WTC11 (cell line): ENCODE measurements around the gene MAP4K3. TPM values are rescaled to one million over a fixed set of nuclear protein-coding genes. Genes with fewer than 3 reads are reported as not detected.

Experiments
- ATAC-seq: fragments of 200-7000 bp; cut with Tn5 transposase; 2 replicates; pipeline ENCODE4 v1.10.0; 2021; ENCODE audit warnings: mild to moderate bottlenecking, moderate library complexity
- CTCF ChIA-PET: fragments of 300-600 bp; sonication (Branson Sonifier 250); formaldehyde crosslinking; loops from one replicate; lab custom pipeline; 2021; ENCODE audit warnings: antibody characterized with exemption; lab: Charles Lee
- POLR2A ChIA-PET: fragments of 350-600 bp; sonication (Branson Sonifier 250); formaldehyde crosslinking; loops from one replicate; lab custom pipeline; 2021; ENCODE audit warnings: antibody characterized with exemption; lab: Charles Lee
- DNase-seq: peaks from one replicate; pipeline ENCODE4 v3.0.0; 2021; ENCODE audit warnings: low spot score
- H3K27ac Mint-ChIP-seq: 2 replicates; pipeline ENCODE4 v1.8.0; 2021; ENCODE audit warnings: mixed read lengths
- H3K27me3 Mint-ChIP-seq: 2 replicates; pipeline ENCODE4 v1.8.0; 2021; ENCODE audit warnings: low read depth, mild to moderate bottlenecking, moderate library complexity, mixed read lengths
- H3K36me3 Mint-ChIP-seq: 2 replicates; pipeline ENCODE4 v1.8.0; 2021; ENCODE audit warnings: mixed read lengths
- H3K4me1 Mint-ChIP-seq: 2 replicates; pipeline ENCODE4 v1.8.0; 2022; ENCODE audit warnings: mixed read lengths
- H3K4me3 Mint-ChIP-seq: 2 replicates; pipeline ENCODE4 v1.8.0; 2021; ENCODE audit warnings: mild to moderate bottlenecking, moderate library complexity, mixed read lengths
- H3K9me3 Mint-ChIP-seq: 2 replicates; pipeline ENCODE4 v1.8.0; 2021; ENCODE audit warnings: mixed read lengths
- ELF4 ChIP-seq: sonication (generic); formaldehyde crosslinking; IDR thresholded peaks from 2 replicates; pipeline ENCODE4 v1.8.1; 2022; ENCODE audit warnings: low read depth, mild to moderate bottlenecking, moderate library complexity, missing genetic modification reagents
- FOXK1 ChIP-seq: sonication (generic); formaldehyde crosslinking; IDR thresholded peaks from 2 replicates; pipeline ENCODE4 v1.8.0; 2022; ENCODE audit warnings: mild to moderate bottlenecking, moderate library complexity, missing genetic modification reagents
- MLX ChIP-seq: sonication (generic); formaldehyde crosslinking; IDR thresholded peaks from 2 replicates; pipeline ENCODE4 v1.8.1; 2023; ENCODE audit warnings: mild to moderate bottlenecking, missing genetic modification reagents, moderate library complexity
- MYBL2 ChIP-seq: sonication (generic); formaldehyde crosslinking; IDR thresholded peaks from 2 replicates; pipeline ENCODE4 v1.8.1; 2023; ENCODE audit warnings: mild to moderate bottlenecking, moderate library complexity, missing genetic modification reagents
- NFE2L1 ChIP-seq: sonication (generic); formaldehyde crosslinking; IDR thresholded peaks from 2 replicates; pipeline ENCODE4 v1.8.1; 2023; ENCODE audit warnings: missing genetic modification reagents
- RORB ChIP-seq: fragments of 250-450 bp; sonication (Bioruptor Pico); IDR thresholded peaks from 2 replicates; pipeline ENCODE4 v1.9.0; 2021; ENCODE audit warnings: mild to moderate bottlenecking
- SMAD4 ChIP-seq: sonication (generic); formaldehyde crosslinking; IDR thresholded peaks from 2 replicates; pipeline ENCODE4 v1.8.0; 2022; ENCODE audit warnings: mild to moderate bottlenecking, missing genetic modification reagents
- SP1 ChIP-seq: sonication (generic); formaldehyde crosslinking; conservative IDR thresholded peaks from 2 replicates; pipeline ENCODE4 v1.8.1; 2022; ENCODE audit warnings: missing genetic modification reagents
- USF2 ChIP-seq: sonication (generic); formaldehyde crosslinking; IDR thresholded peaks from 2 replicates; pipeline ENCODE4 v1.8.1; 2023; ENCODE audit warnings: mild to moderate bottlenecking, missing genetic modification reagents, moderate library complexity
- ZNF121 ChIP-seq: sonication (generic); formaldehyde crosslinking; IDR thresholded peaks from 2 replicates; pipeline ENCODE4 v1.8.0; 2023; ENCODE audit warnings: missing genetic modification reagents
- ZNF138 ChIP-seq: sonication (generic); formaldehyde crosslinking; conservative IDR thresholded peaks from 2 replicates; pipeline ENCODE4 v1.8.1; 2022; ENCODE audit warnings: mild to moderate bottlenecking, moderate library complexity, missing genetic modification reagents
- ZNF263 ChIP-seq: sonication (generic); formaldehyde crosslinking; IDR thresholded peaks from 2 replicates; pipeline ENCODE4 v1.8.1; 2022; ENCODE audit warnings: low read depth, mild to moderate bottlenecking, moderate library complexity, missing genetic modification reagents
- ZNF317 ChIP-seq: sonication (generic); formaldehyde crosslinking; IDR thresholded peaks from 2 replicates; pipeline ENCODE4 v1.8.1; 2023; ENCODE audit warnings: low read depth, mild to moderate bottlenecking, moderate library complexity, missing genetic modification reagents, borderline replicate concordance
- ZNF671 ChIP-seq: fragments of 250-450 bp; sonication (Bioruptor Pico); IDR thresholded peaks from 2 replicates; pipeline ENCODE4 v1.8.0; 2021; ENCODE audit warnings: mild to moderate bottlenecking
- total RNA-seq: library from RNA; stranded (reverse); gene quantifications from 3 replicates; pipeline ENCODE4 v1.2.3, GENCODE V29; 2021
- TF ChIP-seq, protein P1 (sequence below): sonication (generic); formaldehyde crosslinking; IDR thresholded peaks from 2 replicates; pipeline ENCODE4 v1.8.1; 2023; ENCODE audit warnings: mild to moderate bottlenecking, missing genetic modification reagents
- TF ChIP-seq, protein P2 (sequence below): sonication (generic); formaldehyde crosslinking; IDR thresholded peaks from 2 replicates; pipeline ENCODE4 v1.8.1; 2022; ENCODE audit warnings: low read depth, mild to moderate bottlenecking, moderate library complexity, missing genetic modification reagents, borderline replicate concordance
- TF ChIP-seq, protein P3 (sequence below): sonication (generic); formaldehyde crosslinking; IDR thresholded peaks from 2 replicates; pipeline ENCODE4 v1.8.0; 2022; ENCODE audit warnings: mild to moderate bottlenecking, missing genetic modification reagents
- TF ChIP-seq, protein P4 (sequence below): sonication (generic); formaldehyde crosslinking; IDR thresholded peaks from 2 replicates; pipeline ENCODE4 v1.8.1; 2022; ENCODE audit warnings: low read depth, missing genetic modification reagents, borderline replicate concordance

The MAP4K3 gene
- total RNA-seq, 1 experiment from 2014 or later = 73.2 TPM

GRCh38 chr2:39221459-39221858, 215.6 kb downstream of the MAP4K3 start (continued):
- TF ChIP-seq MLX (no peak), ZNF121 (CRISPR knock-in tag) (no peak), ZNF138 (CRISPR knock-in tag) (no peak), NFE2L1 (CRISPR knock-in tag) (no peak)

DNA sequence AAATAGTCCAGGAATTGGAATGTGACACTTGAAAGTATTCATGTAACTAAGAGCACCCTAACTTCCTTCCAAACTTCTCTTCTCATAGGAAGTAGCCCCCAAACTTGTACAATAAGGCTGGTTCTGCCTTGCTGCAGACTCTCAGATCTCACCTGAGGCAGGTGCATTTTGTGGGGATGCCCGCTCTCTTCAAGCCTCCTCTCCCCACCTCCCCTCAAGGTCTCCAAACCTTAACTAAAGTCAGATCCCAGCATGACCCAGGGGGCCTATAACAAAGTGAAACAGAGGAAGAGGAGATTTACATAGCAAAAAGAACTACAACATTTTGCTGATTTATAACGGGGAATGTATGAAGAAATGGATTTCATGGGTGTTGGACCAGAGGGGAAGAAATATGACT, 216.9 kb downstream of the MAP4K3 start:
- H3K4me3 Mint-ChIP-seq = no peak overlapping the region
- DNase-seq = no peak
- no peaks in the 10 kb centered on the region for H3K36me3 Mint-ChIP-seq
- no peaks in the 10 kb centered on the region for H3K9me3 Mint-ChIP-seq
- H3K4me1 Mint-ChIP-seq = peaks cover 16% of the 10 kb centered on the region
- ChIA-PET CTCF (no interaction called here), POLR2A (no interaction called here)
- H3K27ac Mint-ChIP-seq = 0 out of 2 replicates have a peak overlapping the region, but pooled peaks have one; percentile 2
- H3K27me3 Mint-ChIP-seq = no peaks in the 10 kb centered on the region
- no peak for TF ChIP-seq FOXK1 (CRISPR knock-in tag)
- TF ChIP-seq, protein P1, sequence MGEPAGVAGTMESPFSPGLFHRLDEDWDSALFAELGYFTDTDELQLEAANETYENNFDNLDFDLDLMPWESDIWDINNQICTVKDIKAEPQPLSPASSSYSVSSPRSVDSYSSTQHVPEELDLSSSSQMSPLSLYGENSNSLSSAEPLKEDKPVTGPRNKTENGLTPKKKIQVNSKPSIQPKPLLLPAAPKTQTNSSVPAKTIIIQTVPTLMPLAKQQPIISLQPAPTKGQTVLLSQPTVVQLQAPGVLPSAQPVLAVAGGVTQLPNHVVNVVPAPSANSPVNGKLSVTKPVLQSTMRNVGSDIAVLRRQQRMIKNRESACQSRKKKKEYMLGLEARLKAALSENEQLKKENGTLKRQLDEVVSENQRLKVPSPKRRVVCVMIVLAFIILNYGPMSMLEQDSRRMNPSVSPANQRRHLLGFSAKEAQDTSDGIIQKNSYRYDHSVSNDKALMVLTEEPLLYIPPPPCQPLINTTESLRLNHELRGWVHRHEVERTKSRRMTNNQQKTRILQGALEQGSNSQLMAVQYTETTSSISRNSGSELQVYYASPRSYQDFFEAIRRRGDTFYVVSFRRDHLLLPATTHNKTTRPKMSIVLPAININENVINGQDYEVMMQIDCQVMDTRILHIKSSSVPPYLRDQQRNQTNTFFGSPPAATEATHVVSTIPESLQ (CRISPR knock-in tag) = no peak
- peak; percentile 60 for ATAC-seq

GRCh38 chr2:39218391-39218790, 218.7 kb downstream of the MAP4K3 start:
- no peaks in the 10 kb centered on the region for H3K36me3 Mint-ChIP-seq
- no peaks in the 10 kb centered on the region for H3K9me3 Mint-ChIP-seq
- H3K4me3 Mint-ChIP-seq = no peak overlapping the region
- no peaks in the 10 kb centered on the region for H3K27me3 Mint-ChIP-seq
- CTCF ChIA-PET = interaction anchor here (1.0 kb wide), 1 partner anchor 10 kb away, joined by 3 read pairs; no protein-coding TSS in a partner anchor
- DNase-seq (no peak), ATAC-seq (no peak)
- H3K27ac Mint-ChIP-seq = no peak overlapping the region
- POLR2A ChIA-PET = no interaction called here
- no peak for TF ChIP-seq SMAD4 (CRISPR knock-in tag)
- no peak for TF ChIP-seq ELF4 (CRISPR knock-in tag)
- TF ChIP-seq SP1 = no peak
- TF ChIP-seq, protein P2, sequence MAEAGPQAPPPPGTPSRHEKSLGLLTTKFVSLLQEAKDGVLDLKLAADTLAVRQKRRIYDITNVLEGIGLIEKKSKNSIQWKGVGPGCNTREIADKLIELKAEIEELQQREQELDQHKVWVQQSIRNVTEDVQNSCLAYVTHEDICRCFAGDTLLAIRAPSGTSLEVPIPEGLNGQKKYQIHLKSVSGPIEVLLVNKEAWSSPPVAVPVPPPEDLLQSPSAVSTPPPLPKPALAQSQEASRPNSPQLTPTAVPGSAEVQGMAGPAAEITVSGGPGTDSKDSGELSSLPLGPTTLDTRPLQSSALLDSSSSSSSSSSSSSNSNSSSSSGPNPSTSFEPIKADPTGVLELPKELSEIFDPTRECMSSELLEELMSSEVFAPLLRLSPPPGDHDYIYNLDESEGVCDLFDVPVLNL (CRISPR knock-in tag) = no peak
- TF ChIP-seq ZNF317 (CRISPR knock-in tag) = no peak
- peaks cover 16% of the 10 kb centered on the region for H3K4me1 Mint-ChIP-seq

GRCh38 chr2:39217192-39217550, 219.9 kb downstream of the MAP4K3 start:
- Mint-ChIP-seq H3K4me1 (peaks cover 16% of the 10 kb centered on the region), H3K36me3 (no peaks in the 10 kb centered on the region; the same call in 1 of the 2 replicates), H3K4me3 (no peak overlapping the region), H3K9me3 (peaks cover 4% of the 10 kb centered on the region; the same call in 1 of the 2 replicates)
- DNase-seq = no peak
- POLR2A ChIA-PET = no interaction called here
- no peak for ATAC-seq
- TF ChIP-seq ZNF263 (CRISPR knock-in tag) = no peak
- TF ChIP-seq, protein P3, sequence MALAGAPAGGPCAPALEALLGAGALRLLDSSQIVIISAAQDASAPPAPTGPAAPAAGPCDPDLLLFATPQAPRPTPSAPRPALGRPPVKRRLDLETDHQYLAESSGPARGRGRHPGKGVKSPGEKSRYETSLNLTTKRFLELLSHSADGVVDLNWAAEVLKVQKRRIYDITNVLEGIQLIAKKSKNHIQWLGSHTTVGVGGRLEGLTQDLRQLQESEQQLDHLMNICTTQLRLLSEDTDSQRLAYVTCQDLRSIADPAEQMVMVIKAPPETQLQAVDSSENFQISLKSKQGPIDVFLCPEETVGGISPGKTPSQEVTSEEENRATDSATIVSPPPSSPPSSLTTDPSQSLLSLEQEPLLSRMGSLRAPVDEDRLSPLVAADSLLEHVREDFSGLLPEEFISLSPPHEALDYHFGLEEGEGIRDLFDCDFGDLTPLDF (CRISPR knock-in tag) = no peak
- TF ChIP-seq, protein P4, sequence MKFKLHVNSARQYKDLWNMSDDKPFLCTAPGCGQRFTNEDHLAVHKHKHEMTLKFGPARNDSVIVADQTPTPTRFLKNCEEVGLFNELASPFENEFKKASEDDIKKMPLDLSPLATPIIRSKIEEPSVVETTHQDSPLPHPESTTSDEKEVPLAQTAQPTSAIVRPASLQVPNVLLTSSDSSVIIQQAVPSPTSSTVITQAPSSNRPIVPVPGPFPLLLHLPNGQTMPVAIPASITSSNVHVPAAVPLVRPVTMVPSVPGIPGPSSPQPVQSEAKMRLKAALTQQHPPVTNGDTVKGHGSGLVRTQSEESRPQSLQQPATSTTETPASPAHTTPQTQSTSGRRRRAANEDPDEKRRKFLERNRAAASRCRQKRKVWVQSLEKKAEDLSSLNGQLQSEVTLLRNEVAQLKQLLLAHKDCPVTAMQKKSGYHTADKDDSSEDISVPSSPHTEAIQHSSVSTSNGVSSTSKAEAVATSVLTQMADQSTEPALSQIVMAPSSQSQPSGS = no peak
- no peak for TF ChIP-seq MYBL2 (CRISPR knock-in tag)
- TF ChIP-seq USF2 (CRISPR knock-in tag) = no peak
- TF ChIP-seq ZNF671 = no peak
- TF ChIP-seq RORB = no peak
- TF ChIP-seq SMAD4 (CRISPR knock-in tag) = no peak
- TF ChIP-seq, all 79 proteins: peak for 0
- Mint-ChIP-seq H3K27ac (no peak overlapping the region), H3K27me3 (no peaks in the 10 kb centered on the region)
- CTCF ChIA-PET = interaction anchor here (0.6 to 0.8 kb wide), 2 partner anchors 92 to 126 kb away, joined by 3 read pairs; no protein-coding TSS in a partner anchor
